HEK293 (cell line): ENCODE measurements around the gene THAP11.

Experiments used
- ELK4 ChIP-seq: IDR thresholded peaks from 2 replicates; pipeline ENCODE4 v1.6.1; 2011; ENCODE audit warnings: mild to moderate bottlenecking, low read depth, low read length, borderline replicate concordance
- FEZF1 ChIP-seq: fragments of 450-650 bp; formaldehyde crosslinking; IDR thresholded peaks from 2 replicates; pipeline ENCODE4 v1.5.1; 2016; ENCODE audit warnings: missing biosample characterization, missing genetic modification characterization
- GFI1B ChIP-seq: fragments of 450-650 bp; formaldehyde crosslinking; IDR thresholded peaks from 2 replicates; pipeline ENCODE4 v1.5.1; 2016; ENCODE audit warnings: missing biosample characterization, missing genetic modification characterization
- GLI2 ChIP-seq: fragments of 450-650 bp; formaldehyde crosslinking; IDR thresholded peaks from 2 replicates; pipeline ENCODE4; 2017; ENCODE audit warnings: missing biosample characterization, missing genetic modification characterization, low read depth, borderline replicate concordance
- HOXC10 ChIP-seq: sonication (generic); formaldehyde crosslinking; IDR thresholded peaks from 2 replicates; pipeline ENCODE4 v1.8.1; 2023; ENCODE audit warnings: mild to moderate bottlenecking, missing genetic modification reagents
- OVOL3 ChIP-seq: fragments of 450-650 bp; formaldehyde crosslinking; IDR thresholded peaks from 2 replicates; pipeline ENCODE4 v1.5.1; 2016; ENCODE audit warnings: missing biosample characterization, missing genetic modification characterization
- PRDM1 ChIP-seq: fragments of 450-650 bp; formaldehyde crosslinking; IDR thresholded peaks from 2 replicates; pipeline ENCODE4; 2016; ENCODE audit warnings: missing biosample characterization, missing genetic modification characterization
- RBAK ChIP-seq: fragments of 450-650 bp; formaldehyde crosslinking; IDR thresholded peaks from 2 replicates; pipeline ENCODE4 v1.5.1; 2016; ENCODE audit warnings: missing biosample characterization, missing genetic modification characterization
- SP2 ChIP-seq: fragments of 450-650 bp; formaldehyde crosslinking; IDR thresholded peaks from 2 replicates; pipeline ENCODE4 v1.5.1; 2016; ENCODE audit warnings: missing biosample characterization, missing genetic modification characterization
- SP7 ChIP-seq: fragments of 450-650 bp; formaldehyde crosslinking; IDR thresholded peaks from 2 replicates; pipeline ENCODE4 v1.5.1; 2016; ENCODE audit warnings: missing biosample characterization, missing genetic modification characterization
- TCF7L2 ChIP-seq: IDR thresholded peaks from 2 replicates; pipeline ENCODE4 v1.6.1; 2011; ENCODE audit warnings: low read depth, mild to moderate bottlenecking, inconsistent platforms, low read length, moderate library complexity, borderline replicate concordance
- ZBTB17 ChIP-seq: fragments of 450-650 bp; formaldehyde crosslinking; IDR thresholded peaks from 2 replicates; pipeline ENCODE4 v1.5.1; 2016; ENCODE audit warnings: missing biosample characterization, missing genetic modification characterization
- ZNF140 ChIP-seq: fragments of 450-650 bp; formaldehyde crosslinking; IDR thresholded peaks from 2 replicates; pipeline ENCODE4 v1.5.1; 2016; ENCODE audit warnings: missing biosample characterization, missing genetic modification characterization
- ZNF423 ChIP-seq: fragments of 450-650 bp; formaldehyde crosslinking; IDR thresholded peaks from 2 replicates; pipeline ENCODE4 v1.5.1; 2016; ENCODE audit warnings: missing biosample characterization, missing genetic modification characterization
- ZNF48 ChIP-seq: fragments of 450-650 bp; formaldehyde crosslinking; IDR thresholded peaks from 2 replicates; pipeline ENCODE4 v1.5.1; 2016; ENCODE audit warnings: missing biosample characterization, missing genetic modification characterization
- ZNF560 ChIP-seq: fragments of 450-650 bp; formaldehyde crosslinking; IDR thresholded peaks from 2 replicates; pipeline ENCODE4 v1.5.1; 2017; ENCODE audit warnings: missing biosample characterization, missing genetic modification characterization, borderline replicate concordance
- ZNF596 ChIP-seq: fragments of 450-650 bp; IDR thresholded peaks from 2 replicates; pipeline ENCODE4 v1.5.0; 2018; ENCODE audit warnings: missing biosample characterization, mild to moderate bottlenecking, missing genetic modification characterization, moderate library complexity
- ZNF623 ChIP-seq: fragments of 450-650 bp; formaldehyde crosslinking; IDR thresholded peaks from 2 replicates; pipeline ENCODE4 v1.5.1; 2016; ENCODE audit warnings: missing biosample characterization, missing genetic modification characterization
- ZNF626 ChIP-seq: fragments of 450-650 bp; sonication (Bioruptor Pico); formaldehyde crosslinking; IDR thresholded peaks from 2 replicates; pipeline ENCODE4 v1.5.1; 2018; ENCODE audit warnings: missing biosample characterization, missing genetic modification characterization, inconsistent platforms
- ZNF639 ChIP-seq: fragments of 450-650 bp; formaldehyde crosslinking; IDR thresholded peaks from 2 replicates; pipeline ENCODE4 v1.5.1; 2016; ENCODE audit warnings: missing biosample characterization, missing genetic modification characterization
- ZNF654 ChIP-seq: fragments of 450-650 bp; formaldehyde crosslinking; IDR thresholded peaks from 2 replicates; pipeline ENCODE4 v1.5.1; 2016; ENCODE audit warnings: low read depth, missing biosample characterization, missing genetic modification characterization
- ZNF837 ChIP-seq: fragments of 450-650 bp; formaldehyde crosslinking; IDR thresholded peaks from 2 replicates; pipeline ENCODE4 v1.5.1; 2016; ENCODE audit warnings: missing biosample characterization, missing genetic modification characterization
- ZSCAN23 ChIP-seq: fragments of 450-650 bp; formaldehyde crosslinking; IDR thresholded peaks from 2 replicates; pipeline ENCODE4 v1.5.1; 2016; ENCODE audit warnings: missing biosample characterization, missing genetic modification characterization
- TF ChIP-seq, protein P1 (sequence below): fragments of 450-650 bp; formaldehyde crosslinking; IDR thresholded peaks from 2 replicates; pipeline ENCODE4 v1.5.1; 2016; ENCODE audit warnings: missing biosample characterization, missing genetic modification characterization
- TF ChIP-seq, protein P2 (sequence below): fragments of 450-650 bp; formaldehyde crosslinking; IDR thresholded peaks from 2 replicates; pipeline ENCODE4 v1.5.1; 2016; ENCODE audit warnings: missing biosample characterization, missing genetic modification characterization
- TF ChIP-seq, protein P3 (sequence below): fragments of 450-650 bp; formaldehyde crosslinking; IDR thresholded peaks from 2 replicates; pipeline ENCODE4 v1.5.1; 2016; ENCODE audit warnings: missing biosample characterization, missing genetic modification characterization
- TF ChIP-seq, protein P4 (sequence below): fragments of 450-650 bp; formaldehyde crosslinking; IDR thresholded peaks from 2 replicates; pipeline ENCODE4 v1.5.1; 2016; ENCODE audit warnings: missing biosample characterization, missing genetic modification characterization
- TF ChIP-seq, protein P5 (sequence below): fragments of 450-650 bp; formaldehyde crosslinking; IDR thresholded peaks from 2 replicates; pipeline ENCODE4 v1.5.1; 2016; ENCODE audit warnings: missing biosample characterization, missing genetic modification characterization

Gene THAP11

DNA sequence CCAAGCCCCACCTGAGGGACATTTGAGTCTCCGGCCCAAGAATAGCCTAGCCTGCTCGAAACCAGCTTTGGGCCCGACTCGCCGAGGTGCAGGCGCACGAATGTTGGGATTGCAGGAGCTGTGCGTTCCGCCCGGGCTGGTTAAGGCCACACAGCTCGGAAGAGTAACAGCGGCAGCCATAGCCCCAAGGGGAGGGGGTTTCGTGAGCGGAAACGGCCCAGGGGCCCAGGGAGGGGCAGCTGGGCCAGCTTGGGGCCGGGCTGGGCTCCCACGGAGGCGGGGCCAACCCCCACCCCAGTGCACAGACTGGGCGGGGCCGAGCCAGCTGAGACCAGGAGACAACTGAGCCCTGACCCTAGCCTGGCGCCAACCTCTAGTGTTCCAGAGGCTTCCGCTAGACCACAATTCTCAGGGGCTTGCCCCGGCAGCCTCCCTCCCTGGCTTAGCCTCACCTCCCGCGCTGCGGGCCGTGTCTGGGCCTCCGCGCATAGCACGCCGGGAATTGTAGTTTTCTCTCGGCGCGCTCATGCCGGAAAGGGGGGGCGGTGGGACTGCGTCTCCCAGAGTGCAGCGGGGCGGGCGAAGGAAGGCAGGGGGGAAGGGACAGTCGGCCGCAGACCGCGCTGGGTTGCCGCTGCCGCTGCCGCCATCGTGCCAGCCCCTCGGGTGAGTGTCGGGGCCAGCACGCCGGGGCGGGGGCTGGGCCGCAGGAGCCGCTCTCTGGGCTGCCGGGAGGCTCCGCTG, 4.4 kb downstream of the THAP11 start, which contains the start of gene NUTF2 (continued):
- TF ChIP-seq, protein P1, sequence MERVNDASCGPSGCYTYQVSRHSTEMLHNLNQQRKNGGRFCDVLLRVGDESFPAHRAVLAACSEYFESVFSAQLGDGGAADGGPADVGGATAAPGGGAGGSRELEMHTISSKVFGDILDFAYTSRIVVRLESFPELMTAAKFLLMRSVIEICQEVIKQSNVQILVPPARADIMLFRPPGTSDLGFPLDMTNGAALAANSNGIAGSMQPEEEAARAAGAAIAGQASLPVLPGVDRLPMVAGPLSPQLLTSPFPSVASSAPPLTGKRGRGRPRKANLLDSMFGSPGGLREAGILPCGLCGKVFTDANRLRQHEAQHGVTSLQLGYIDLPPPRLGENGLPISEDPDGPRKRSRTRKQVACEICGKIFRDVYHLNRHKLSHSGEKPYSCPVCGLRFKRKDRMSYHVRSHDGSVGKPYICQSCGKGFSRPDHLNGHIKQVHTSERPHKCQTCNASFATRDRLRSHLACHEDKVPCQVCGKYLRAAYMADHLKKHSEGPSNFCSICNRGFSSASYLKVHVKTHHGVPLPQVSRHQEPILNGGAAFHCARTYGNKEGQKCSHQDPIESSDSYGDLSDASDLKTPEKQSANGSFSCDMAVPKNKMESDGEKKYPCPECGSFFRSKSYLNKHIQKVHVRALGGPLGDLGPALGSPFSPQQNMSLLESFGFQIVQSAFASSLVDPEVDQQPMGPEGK (tag by site-specific recombination) = peak; percentile 99
- no peak for TF ChIP-seq HOXC10 (CRISPR knock-in tag)
- TF ChIP-seq RBAK (tag by site-specific recombination) = no peak
- no peak for TF ChIP-seq ZNF48 (tag by site-specific recombination)
- 0 out of 2 replicates have a peak, but pooled peaks have one; percentile 26 for TF ChIP-seq OVOL3 (tag by site-specific recombination)
- no peak for TF ChIP-seq PRDM1 (tag by site-specific recombination)
- TF ChIP-seq ZNF140 (tag by site-specific recombination) = no peak
- no peak for TF ChIP-seq TCF7L2
- TF ChIP-seq FEZF1 (tag by site-specific recombination) = no peak; the same call in 1 of the 2 replicates
- no peak for TF ChIP-seq ZNF626 (tag by site-specific recombination)
- peak; percentile 86 for TF ChIP-seq SP2 (tag by site-specific recombination)
- TF ChIP-seq, protein P2, sequence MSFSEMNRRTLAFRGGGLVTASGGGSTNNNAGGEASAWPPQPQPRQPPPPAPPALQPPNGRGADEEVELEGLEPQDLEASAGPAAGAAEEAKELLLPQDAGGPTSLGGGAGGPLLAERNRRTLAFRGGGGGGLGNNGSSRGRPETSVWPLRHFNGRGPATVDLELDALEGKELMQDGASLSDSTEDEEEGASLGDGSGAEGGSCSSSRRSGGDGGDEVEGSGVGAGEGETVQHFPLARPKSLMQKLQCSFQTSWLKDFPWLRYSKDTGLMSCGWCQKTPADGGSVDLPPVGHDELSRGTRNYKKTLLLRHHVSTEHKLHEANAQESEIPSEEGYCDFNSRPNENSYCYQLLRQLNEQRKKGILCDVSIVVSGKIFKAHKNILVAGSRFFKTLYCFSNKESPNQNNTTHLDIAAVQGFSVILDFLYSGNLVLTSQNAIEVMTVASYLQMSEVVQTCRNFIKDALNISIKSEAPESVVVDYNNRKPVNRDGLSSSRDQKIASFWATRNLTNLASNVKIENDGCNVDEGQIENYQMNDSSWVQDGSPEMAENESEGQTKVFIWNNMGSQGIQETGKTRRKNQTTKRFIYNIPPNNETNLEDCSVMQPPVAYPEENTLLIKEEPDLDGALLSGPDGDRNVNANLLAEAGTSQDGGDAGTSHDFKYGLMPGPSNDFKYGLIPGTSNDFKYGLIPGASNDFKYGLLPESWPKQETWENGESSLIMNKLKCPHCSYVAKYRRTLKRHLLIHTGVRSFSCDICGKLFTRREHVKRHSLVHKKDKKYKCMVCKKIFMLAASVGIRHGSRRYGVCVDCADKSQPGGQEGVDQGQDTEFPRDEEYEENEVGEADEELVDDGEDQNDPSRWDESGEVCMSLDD = peak; percentile 79; the same call in 1 of the 2 replicates
- TF ChIP-seq GLI2 (tag by site-specific recombination) = no peak
- peak; percentile 53; the same call in 1 of the 2 replicates for TF ChIP-seq ZNF423 (tag by site-specific recombination)
- TF ChIP-seq, protein P3, sequence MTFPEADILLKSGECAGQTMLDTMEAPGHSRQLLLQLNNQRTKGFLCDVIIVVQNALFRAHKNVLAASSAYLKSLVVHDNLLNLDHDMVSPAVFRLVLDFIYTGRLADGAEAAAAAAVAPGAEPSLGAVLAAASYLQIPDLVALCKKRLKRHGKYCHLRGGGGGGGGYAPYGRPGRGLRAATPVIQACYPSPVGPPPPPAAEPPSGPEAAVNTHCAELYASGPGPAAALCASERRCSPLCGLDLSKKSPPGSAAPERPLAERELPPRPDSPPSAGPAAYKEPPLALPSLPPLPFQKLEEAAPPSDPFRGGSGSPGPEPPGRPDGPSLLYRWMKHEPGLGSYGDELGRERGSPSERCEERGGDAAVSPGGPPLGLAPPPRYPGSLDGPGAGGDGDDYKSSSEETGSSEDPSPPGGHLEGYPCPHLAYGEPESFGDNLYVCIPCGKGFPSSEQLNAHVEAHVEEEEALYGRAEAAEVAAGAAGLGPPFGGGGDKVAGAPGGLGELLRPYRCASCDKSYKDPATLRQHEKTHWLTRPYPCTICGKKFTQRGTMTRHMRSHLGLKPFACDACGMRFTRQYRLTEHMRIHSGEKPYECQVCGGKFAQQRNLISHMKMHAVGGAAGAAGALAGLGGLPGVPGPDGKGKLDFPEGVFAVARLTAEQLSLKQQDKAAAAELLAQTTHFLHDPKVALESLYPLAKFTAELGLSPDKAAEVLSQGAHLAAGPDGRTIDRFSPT (tag by site-specific recombination) = peak; percentile 92
- peak; percentile 81 for TF ChIP-seq SP7 (tag by site-specific recombination)
- no peak for TF ChIP-seq ZNF596 (tag by site-specific recombination)
- TF ChIP-seq ZNF560 (tag by site-specific recombination) = no peak
- 0 out of 2 replicates have a peak, but pooled peaks have one; percentile 44 for TF ChIP-seq ZNF639 (tag by site-specific recombination)
- TF ChIP-seq GFI1B (tag by site-specific recombination) = no peak
- no peak for TF ChIP-seq ZNF654
- TF ChIP-seq, protein P4, sequence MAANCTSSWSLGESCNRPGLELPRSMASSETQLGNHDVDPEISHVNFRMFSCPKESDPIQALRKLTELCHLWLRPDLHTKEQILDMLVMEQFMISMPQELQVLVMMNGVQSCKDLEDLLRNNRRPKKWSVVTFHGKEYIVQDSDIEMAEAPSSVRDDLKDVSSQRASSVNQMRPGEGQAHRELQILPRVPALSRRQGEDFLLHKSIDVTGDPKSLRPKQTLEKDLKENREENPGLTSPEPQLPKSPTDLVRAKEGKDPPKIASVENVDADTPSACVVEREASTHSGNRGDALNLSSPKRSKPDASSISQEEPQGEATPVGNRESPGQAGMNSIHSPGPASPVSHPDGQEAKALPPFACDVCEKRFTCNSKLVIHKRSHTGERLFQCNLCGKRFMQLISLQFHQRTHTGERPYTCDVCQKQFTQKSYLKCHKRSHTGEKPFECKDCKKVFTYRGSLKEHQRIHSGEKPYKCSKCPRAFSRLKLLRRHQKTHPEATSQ (tag by site-specific recombination) = no peak
- TF ChIP-seq ELK4 = no peak; the same call in 1 of the 2 replicates
- peak; percentile 92 for TF ChIP-seq ZBTB17 (tag by site-specific recombination)
- no peak for TF ChIP-seq ZNF623 (tag by site-specific recombination)
- TF ChIP-seq, protein P5, sequence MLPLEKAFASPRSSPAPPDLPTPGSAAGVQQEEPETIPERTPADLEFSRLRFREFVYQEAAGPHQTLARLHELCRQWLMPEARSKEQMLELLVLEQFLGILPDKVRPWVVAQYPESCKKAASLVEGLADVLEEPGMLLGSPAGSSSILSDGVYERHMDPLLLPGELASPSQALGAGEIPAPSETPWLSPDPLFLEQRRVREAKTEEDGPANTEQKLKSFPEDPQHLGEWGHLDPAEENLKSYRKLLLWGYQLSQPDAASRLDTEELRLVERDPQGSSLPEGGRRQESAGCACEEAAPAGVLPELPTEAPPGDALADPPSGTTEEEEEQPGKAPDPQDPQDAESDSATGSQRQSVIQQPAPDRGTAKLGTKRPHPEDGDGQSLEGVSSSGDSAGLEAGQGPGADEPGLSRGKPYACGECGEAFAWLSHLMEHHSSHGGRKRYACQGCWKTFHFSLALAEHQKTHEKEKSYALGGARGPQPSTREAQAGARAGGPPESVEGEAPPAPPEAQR (tag by site-specific recombination) = no peak
- no peak for TF ChIP-seq ZSCAN23 (tag by site-specific recombination)
- no peak for TF ChIP-seq ZNF837
